ENCODE data around the gene ALPP.
"Not testable (repeated sequence)": the region's sequence is repeated elsewhere in the genome, so short reads cannot be mapped to it uniquely, and the experiment has no call there.

Gene ALPP

DNA sequence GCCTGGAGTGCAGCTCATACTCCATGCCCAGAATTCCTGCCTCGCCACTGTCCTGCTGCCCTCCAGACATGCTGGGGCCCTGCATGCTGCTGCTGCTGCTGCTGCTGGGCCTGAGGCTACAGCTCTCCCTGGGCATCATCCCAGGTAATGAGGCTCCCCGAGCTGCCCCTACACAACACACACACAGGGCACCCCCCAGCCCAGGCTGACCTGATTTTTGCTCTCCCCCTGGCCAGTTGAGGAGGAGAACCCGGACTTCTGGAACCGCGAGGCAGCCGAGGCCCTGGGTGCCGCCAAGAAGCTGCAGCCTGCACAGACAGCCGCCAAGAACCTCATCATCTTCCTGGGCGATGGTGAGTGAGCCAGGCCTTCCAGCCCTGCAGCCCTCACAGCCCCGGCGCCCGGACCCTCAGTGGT lies at the start of gene ALPP:
Gene ALPP, plus strand, starts transcription at position 17 of the 417 bp plus-strand sequence. Its CDS starts 52 bp downstream, at position 69.
- H2AFZ ChIP-seq (ENCODE audit: low read depth); H3K27me3 ChIP-seq (ENCODE audit: insufficient read depth, low read depth); H3K4me3 ChIP-seq (IDR thresholded peaks at IDR 0.05; ENCODE audit: insufficient read depth, low read depth, low read length); H3K4me2 ChIP-seq; H3K36me3 ChIP-seq (ENCODE audit: insufficient read depth); H3K4me1 ChIP-seq (ENCODE audit: low read depth, poor library complexity, severe bottlenecking); H3K79me2 ChIP-seq (ENCODE audit: insufficient read depth, low read depth); H3K9ac ChIP-seq; H4K20me1 ChIP-seq (ENCODE audit: insufficient read depth); H3K27ac ChIP-seq: not testable (repeated sequence)

DNA sequence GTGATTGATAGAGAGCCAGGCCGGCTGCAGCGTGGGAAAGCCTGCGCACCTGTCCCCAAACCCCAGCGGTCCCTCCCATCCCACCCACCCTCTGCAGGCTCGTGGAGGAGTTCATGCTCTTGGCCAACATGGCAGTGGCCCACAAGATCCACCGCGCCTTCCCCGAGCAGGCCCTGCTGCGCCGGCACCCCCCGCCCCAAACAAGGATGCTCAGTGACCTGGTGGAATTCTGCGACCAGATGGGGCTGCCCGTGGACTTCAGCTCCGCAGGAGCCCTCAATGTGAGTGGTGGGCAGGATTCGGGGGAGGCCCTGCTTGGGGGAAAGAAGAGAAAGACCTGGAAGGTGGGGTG lies 48.9 kb upstream of the ALPP start:
- H3K4me3 ChIP-seq (IDR thresholded peaks at IDR 0.05; ENCODE audit: insufficient read depth, low read depth, low read length), result no peak overlapping the region
- H4K20me1 ChIP-seq (ENCODE audit: insufficient read depth), result no peaks in the 10 kb centered on the region
- no peaks in the 10 kb centered on the region for H3K27me3 ChIP-seq (ENCODE audit: insufficient read depth, low read depth)
- H3K79me2 ChIP-seq (ENCODE audit: insufficient read depth, low read depth), result no peaks in the 10 kb centered on the region
- no peak overlapping the region for H3K9ac ChIP-seq
- TF ChIP-seq, protein P1, sequence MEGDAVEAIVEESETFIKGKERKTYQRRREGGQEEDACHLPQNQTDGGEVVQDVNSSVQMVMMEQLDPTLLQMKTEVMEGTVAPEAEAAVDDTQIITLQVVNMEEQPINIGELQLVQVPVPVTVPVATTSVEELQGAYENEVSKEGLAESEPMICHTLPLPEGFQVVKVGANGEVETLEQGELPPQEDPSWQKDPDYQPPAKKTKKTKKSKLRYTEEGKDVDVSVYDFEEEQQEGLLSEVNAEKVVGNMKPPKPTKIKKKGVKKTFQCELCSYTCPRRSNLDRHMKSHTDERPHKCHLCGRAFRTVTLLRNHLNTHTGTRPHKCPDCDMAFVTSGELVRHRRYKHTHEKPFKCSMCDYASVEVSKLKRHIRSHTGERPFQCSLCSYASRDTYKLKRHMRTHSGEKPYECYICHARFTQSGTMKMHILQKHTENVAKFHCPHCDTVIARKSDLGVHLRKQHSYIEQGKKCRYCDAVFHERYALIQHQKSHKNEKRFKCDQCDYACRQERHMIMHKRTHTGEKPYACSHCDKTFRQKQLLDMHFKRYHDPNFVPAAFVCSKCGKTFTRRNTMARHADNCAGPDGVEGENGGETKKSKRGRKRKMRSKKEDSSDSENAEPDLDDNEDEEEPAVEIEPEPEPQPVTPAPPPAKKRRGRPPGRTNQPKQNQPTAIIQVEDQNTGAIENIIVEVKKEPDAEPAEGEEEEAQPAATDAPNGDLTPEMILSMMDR (conservative IDR thresholded peaks at IDR 0.05; ENCODE audit: low read depth, low read length), result no peak
- H2AFZ ChIP-seq (ENCODE audit: low read depth), result no peak overlapping the region
- no peak overlapping the region for H3K4me2 ChIP-seq
- no peak overlapping the region for H3K27ac ChIP-seq
- H3K4me1 ChIP-seq (ENCODE audit: low read depth, poor library complexity, severe bottlenecking), result no peaks in the 10 kb centered on the region
- no peaks in the 10 kb centered on the region for H3K36me3 ChIP-seq (ENCODE audit: insufficient read depth)

DNA sequence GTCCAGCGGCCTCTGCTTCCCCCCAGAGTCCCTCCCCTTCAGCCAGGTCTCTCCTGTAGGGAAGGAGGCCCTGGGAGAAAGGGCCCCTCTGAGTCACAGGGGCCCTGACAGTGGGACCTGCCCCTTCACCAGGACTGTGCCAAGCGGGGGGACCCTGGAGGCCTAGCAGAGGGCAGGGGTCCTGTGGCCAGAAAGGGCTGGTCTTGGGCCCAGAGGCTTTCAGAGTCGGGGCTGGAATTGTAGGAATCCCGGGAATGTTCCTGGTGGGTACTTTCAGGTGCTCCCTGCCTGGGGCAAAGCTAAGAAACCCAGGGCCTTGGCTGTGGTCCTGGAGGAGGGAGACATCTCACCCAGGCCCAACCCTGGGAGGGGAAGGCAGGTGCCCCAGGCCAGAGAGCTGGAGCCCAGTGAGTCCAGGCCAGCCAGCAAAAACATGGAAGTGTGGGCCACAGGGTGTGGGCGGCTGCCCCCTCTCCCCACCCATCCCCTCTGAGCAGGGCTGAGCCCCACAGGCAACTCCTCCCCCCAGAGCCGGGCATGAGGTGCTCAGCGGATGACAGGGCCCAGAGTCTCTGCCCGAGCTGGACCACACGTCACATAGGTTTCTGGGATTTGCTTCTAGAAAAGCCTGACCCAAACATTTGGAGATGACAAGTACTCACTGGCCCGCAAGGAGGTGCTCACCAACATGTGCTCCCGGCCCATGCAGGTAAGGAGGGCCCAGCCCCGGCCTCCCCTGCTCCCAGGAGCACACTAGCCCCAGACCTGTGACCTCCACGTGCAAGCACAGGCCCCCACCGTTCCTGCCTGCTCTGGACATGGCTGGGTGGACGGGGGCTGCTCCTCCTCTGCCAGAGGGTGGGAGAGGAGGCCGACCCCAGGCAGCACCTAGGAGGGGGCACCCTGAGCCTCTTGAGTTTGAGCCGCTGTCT lies 48.2 kb upstream of the ALPP start:
- H3K9ac ChIP-seq, result no peak overlapping the region

DNA sequence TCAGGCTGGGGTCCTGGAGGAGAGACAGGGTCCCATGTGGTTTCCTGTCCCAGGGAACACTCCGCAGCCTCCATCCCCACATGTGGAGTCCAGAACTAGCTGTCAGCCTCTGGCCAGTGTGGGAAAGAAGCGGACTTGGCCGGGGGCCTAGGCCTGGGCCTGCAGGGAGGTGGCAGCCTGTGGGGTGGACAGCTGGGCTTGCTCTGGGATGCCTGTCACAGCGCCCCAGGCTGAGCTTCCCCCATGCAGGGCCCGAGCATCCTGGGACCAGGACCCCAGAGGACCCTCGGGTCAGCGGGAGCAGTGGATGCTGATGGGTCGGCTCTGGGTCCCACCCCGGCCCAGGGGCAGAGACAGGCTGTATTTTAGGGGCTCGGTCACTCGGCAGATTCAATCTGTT lies 47.5 kb upstream of the ALPP start:
- H2AFZ ChIP-seq (ENCODE audit: low read depth); H3K4me3 ChIP-seq (IDR thresholded peaks at IDR 0.05; ENCODE audit: insufficient read depth, low read depth, low read length); H3K79me2 ChIP-seq (ENCODE audit: insufficient read depth, low read depth); H3K9ac ChIP-seq; H3K4me2 ChIP-seq; H3K4me1 ChIP-seq (ENCODE audit: low read depth, poor library complexity, severe bottlenecking); H3K27ac ChIP-seq; H3K27me3 ChIP-seq (ENCODE audit: insufficient read depth, low read depth); H3K36me3 ChIP-seq (ENCODE audit: insufficient read depth); H4K20me1 ChIP-seq (ENCODE audit: insufficient read depth): not testable (repeated sequence)

More for the DNA sequence above, 48.2 kb upstream of the ALPP start:
- no peak overlapping the region for H3K4me2 ChIP-seq
- H3K36me3 ChIP-seq (ENCODE audit: insufficient read depth), result no peaks in the 10 kb centered on the region
- no peaks in the 10 kb centered on the region for H4K20me1 ChIP-seq (ENCODE audit: insufficient read depth)
- no peak overlapping the region for H3K27ac ChIP-seq
- no peak overlapping the region for H2AFZ ChIP-seq (ENCODE audit: low read depth)
- no peaks in the 10 kb centered on the region for H3K27me3 ChIP-seq (ENCODE audit: insufficient read depth, low read depth)
- no peaks in the 10 kb centered on the region for H3K79me2 ChIP-seq (ENCODE audit: insufficient read depth, low read depth)
- no peaks in the 10 kb centered on the region for H3K4me1 ChIP-seq (ENCODE audit: low read depth, poor library complexity, severe bottlenecking)
- TF ChIP-seq, protein P1 (conservative IDR thresholded peaks at IDR 0.05; ENCODE audit: low read depth, low read length), result no peak
- H3K4me3 ChIP-seq (IDR thresholded peaks at IDR 0.05; ENCODE audit: insufficient read depth, low read depth, low read length), result no peak overlapping the region

DNA sequence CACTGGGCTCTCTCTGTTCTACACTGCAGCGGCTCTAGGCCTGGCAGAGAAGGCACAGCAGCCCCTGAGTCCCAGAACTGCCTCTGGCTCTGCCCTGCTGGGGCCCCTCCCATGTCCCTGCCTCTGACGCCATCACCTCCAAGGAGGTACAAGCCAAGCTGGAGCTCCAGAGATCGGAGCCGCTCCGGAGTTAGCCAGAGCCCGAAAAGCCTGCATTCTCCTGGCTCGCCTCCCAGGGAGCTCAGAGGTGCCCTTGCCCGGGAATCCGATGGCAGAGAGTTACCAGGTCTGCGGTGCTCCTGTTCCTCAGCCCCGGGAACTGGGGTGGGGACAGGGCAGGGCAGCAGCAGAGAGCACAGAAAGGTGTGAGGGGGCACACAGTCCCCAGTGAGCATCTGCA lies 46.9 kb upstream of the ALPP start:
- not testable (repeated sequence) for H3K36me3 ChIP-seq (ENCODE audit: insufficient read depth); H3K27me3 ChIP-seq (ENCODE audit: insufficient read depth, low read depth); H3K4me3 ChIP-seq (IDR thresholded peaks at IDR 0.05; ENCODE audit: insufficient read depth, low read depth, low read length); H3K4me1 ChIP-seq (ENCODE audit: low read depth, poor library complexity, severe bottlenecking); H3K9ac ChIP-seq; H3K4me2 ChIP-seq; H3K79me2 ChIP-seq (ENCODE audit: insufficient read depth, low read depth); H4K20me1 ChIP-seq (ENCODE audit: insufficient read depth); H2AFZ ChIP-seq (ENCODE audit: low read depth); H3K27ac ChIP-seq

DNA sequence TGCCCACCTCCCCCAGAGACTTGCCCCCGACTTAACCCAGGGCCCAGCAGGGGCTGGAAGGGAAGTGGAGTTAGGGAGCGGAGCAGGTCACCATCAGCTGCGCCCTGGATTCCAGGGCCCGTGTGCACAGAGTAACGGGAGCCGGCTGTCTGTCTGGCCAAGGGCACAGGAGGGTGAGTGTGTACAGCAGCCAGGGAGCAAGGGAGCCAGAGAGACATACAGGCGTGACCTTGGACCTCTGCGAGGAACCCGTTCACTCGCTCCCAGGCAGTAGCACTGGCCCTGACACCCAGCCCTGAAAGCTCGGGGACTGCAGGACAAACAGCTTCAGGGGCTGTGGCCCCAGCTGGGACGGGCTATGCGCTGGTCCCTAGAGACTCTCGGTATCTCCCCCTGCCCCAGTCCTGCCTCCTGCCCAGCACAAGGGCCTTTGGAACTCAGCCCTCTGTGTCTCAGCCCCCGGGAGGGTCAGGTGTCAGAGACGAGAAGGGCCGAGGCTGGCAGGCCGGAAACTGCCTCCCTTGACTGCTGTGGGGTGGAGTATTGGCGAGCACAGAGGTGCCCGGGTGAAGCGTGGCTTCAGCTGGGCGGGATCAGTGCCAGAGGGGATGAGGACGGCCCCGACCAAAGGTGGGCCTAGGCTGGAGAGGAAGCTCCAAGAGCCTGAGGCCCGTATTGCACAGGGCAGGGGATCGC lies 46.2 kb upstream of the ALPP start:
- H3K4me2 ChIP-seq; H3K27ac ChIP-seq; H3K27me3 ChIP-seq (ENCODE audit: insufficient read depth, low read depth); H2AFZ ChIP-seq (ENCODE audit: low read depth); H3K36me3 ChIP-seq (ENCODE audit: insufficient read depth); H3K79me2 ChIP-seq (ENCODE audit: insufficient read depth, low read depth); H3K4me1 ChIP-seq (ENCODE audit: low read depth, poor library complexity, severe bottlenecking); H4K20me1 ChIP-seq (ENCODE audit: insufficient read depth); H3K4me3 ChIP-seq (IDR thresholded peaks at IDR 0.05; ENCODE audit: insufficient read depth, low read depth, low read length); H3K9ac ChIP-seq: not testable (repeated sequence)

Measured in KMS-11 (cell line).